GM19452 (cell line): ENCODE results near the gene ZNF124.
A peak's percentile ranks its signal among the peaks of the same experiment; 100 is the strongest.
"Not testable (repeated sequence)": the region's sequence is repeated elsewhere in the genome, so short reads cannot be mapped to it uniquely, and the experiment has no call there.

Source experiments
- ATAC-seq: cut with Tn5 transposase; IDR thresholded peaks from one replicate; pipeline ENCODE4 v1.9.1; 2021; ENCODE audit not compliant: unreplicated experiment

Gene ZNF124

GRCh38 chr1:247173431-247173830 is 1.6 kb upstream of the ZNF124 start:
- no peak for ATAC-seq

- no peak for ATAC-seq
Measured at GRCh38 chr1:247172996-247173395, 1.2 kb upstream of the ZNF124 start.

GRCh38 chr1:247171443-247171842 is 377 bp downstream of the ZNF124 start:
- ATAC-seq = peak; percentile 49

GRCh38 chr1:247165674-247166073 is 6.1 kb downstream of the ZNF124 start:
- no peak for ATAC-seq

- ATAC-seq = no peak
Measured at GRCh38 chr1:247164694-247165093, 7.1 kb downstream of the ZNF124 start.

- no peak for ATAC-seq
Measured at GRCh38 chr1:247156787-247157232, 15.0 kb downstream of the ZNF124 start.

- no peak for ATAC-seq
Measured at GRCh38 chr1:247147781-247148180, 24.0 kb downstream of the ZNF124 start.

GRCh38 chr1:247147120-247147519 is 24.7 kb downstream of the ZNF124 start:
- ATAC-seq = not testable (repeated sequence)

GRCh38 chr1:247146671-247147070 is 25.1 kb downstream of the ZNF124 start:
- ATAC-seq = no peak

- ATAC-seq = no peak
Measured at GRCh38 chr1:247145279-247145678, 26.5 kb downstream of the ZNF124 start.

GRCh38 chr1:247139557-247139956 is 32.3 kb downstream of the ZNF124 start:
- ATAC-seq = not testable (repeated sequence)

GRCh38 chr1:247131236-247131635 is 40.6 kb downstream of the ZNF124 start:
- ATAC-seq = no peak

- not testable (repeated sequence) for ATAC-seq
Measured at GRCh38 chr1:247127519-247128282, 44.1 kb downstream of the ZNF124 start.

- ATAC-seq = peak; percentile 60
Measured at GRCh38 chr1:247126601-247127000, 45.2 kb downstream of the ZNF124 start.

GRCh38 chr1:247126166-247126565 is 45.7 kb downstream of the ZNF124 start:
- ATAC-seq = peak; percentile 99

- no peak for ATAC-seq
Measured at GRCh38 chr1:247121382-247121781, 50.4 kb downstream of the ZNF124 start.

GRCh38 chr1:247120408-247120668 is 51.5 kb downstream of the ZNF124 start:
- ATAC-seq = not testable (repeated sequence)

- ATAC-seq = no peak
Measured at GRCh38 chr1:247119600-247120407, 52.0 kb downstream of the ZNF124 start.

- no peak for ATAC-seq
Measured at GRCh38 chr1:247118946-247119446, 52.8 kb downstream of the ZNF124 start.

GRCh38 chr1:247115545-247115944 is 56.3 kb downstream of the ZNF124 start:
- no peak for ATAC-seq

- no peak for ATAC-seq
Measured at GRCh38 chr1:247115141-247115510, 56.7 kb downstream of the ZNF124 start.
